Mammary epithelial cell (primary cell): Measurements from ENCODE around the gene NANOG.
"Not testable (repeated sequence)": the region's sequence is repeated elsewhere in the genome, so short reads cannot be mapped to it uniquely, and the experiment has no call there.

Experiments used
- EZH2 ChIP-seq: IDR thresholded peaks from 2 replicates; pipeline ENCODE4 v1.6.1; 2012; ENCODE audit warnings: low read length, inconsistent platforms, borderline replicate concordance
- TF ChIP-seq, protein P1 (sequence below), 2 donors: IDR thresholded peaks in 1 of 2; conservative IDR thresholded peaks in 1 of 2; 2 replicates each; pipeline ENCODE4 v1.5.1; 2011 to 2012; ENCODE audit warnings: inconsistent platforms in 2 of 2, low read length in 2 of 2, mild to moderate bottlenecking in 2 of 2, control low read depth in 1 of 2, low read depth in 1 of 2; ENCODE audit not compliant: insufficient read depth in 1 of 2; ENCODE audit errors: extremely low read depth in 1 of 2

DNA sequence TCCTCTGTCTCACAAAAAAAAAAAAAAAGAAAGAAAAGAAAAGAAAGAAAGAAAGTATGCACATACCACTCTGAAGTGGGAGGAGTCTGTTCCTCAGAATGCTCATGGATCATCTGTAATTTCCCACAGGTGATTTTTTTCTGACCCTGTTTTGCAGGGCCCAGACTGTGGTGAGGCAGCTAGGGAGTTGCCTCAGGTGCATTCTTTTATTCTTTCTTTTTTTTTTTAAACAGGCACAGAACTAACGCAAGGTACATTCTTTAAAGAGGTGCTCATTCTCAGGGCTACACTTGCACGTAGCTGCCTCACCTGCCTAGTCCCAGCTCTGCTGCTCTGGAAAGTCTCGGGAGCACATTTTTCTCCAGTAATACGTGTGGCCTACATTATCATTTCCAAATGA, 36.6 kb downstream of the NANOG start:
- TF ChIP-seq, protein P1, sequence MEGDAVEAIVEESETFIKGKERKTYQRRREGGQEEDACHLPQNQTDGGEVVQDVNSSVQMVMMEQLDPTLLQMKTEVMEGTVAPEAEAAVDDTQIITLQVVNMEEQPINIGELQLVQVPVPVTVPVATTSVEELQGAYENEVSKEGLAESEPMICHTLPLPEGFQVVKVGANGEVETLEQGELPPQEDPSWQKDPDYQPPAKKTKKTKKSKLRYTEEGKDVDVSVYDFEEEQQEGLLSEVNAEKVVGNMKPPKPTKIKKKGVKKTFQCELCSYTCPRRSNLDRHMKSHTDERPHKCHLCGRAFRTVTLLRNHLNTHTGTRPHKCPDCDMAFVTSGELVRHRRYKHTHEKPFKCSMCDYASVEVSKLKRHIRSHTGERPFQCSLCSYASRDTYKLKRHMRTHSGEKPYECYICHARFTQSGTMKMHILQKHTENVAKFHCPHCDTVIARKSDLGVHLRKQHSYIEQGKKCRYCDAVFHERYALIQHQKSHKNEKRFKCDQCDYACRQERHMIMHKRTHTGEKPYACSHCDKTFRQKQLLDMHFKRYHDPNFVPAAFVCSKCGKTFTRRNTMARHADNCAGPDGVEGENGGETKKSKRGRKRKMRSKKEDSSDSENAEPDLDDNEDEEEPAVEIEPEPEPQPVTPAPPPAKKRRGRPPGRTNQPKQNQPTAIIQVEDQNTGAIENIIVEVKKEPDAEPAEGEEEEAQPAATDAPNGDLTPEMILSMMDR (conservative IDR thresholded peaks at IDR 0.05 in 1 of 2, IDR thresholded peaks at IDR 0.05 in 1 of 2; ENCODE audit: extremely low read depth in 1 of 2, insufficient read depth in 1 of 2, low read depth in 1 of 2, low read length in 2 of 2), result not testable (repeated sequence)
- not testable (repeated sequence) for TF ChIP-seq EZH2
